Left cardiac atrium (tissue), 4 donors: ENCODE results near the gene TRIAP1. TPM values are rescaled to one million over a fixed set of nuclear protein-coding genes. Genes with fewer than 3 reads are reported as not detected.

Experiments used
- ATAC-seq, 2 donors: fragments of 200-7000 bp; cut with Tn5 transposase; one replicate each; pipeline ENCODE4 v1.9.1; 2020; ENCODE audit warnings: mild to moderate bottlenecking in 2 of 2, moderate library complexity in 2 of 2
- DNase-seq: peaks from one replicate; pipeline ENCODE4 v3.0.0-alpha.2; 2020
- intact Hi-C, 2 donors: fragments of 100-400 bp; cut with DNase I; formaldehyde crosslinking; loops; one replicate each; pipeline versions ENCODE4 v1.14.1 to v1.15.1; 2022 to 2023
- total RNA-seq, 2 donors: library from RNA; stranded (reverse); fragmentation: NEBNext Ultra II Directional; extraction: Animal tissue kit (Norgen Biotek cat#: 25700); gene quantifications; one replicate each; pipeline ENCODE4 v1.2.1, GENCODE V29; 2021
- donor health status: DM: no; HTN: yes; CAD: no.
- donor health status: DM: no; HTN: yes; CAD: no; lungs with severe emphysema.
- donor health status: DM: yes; HTN: yes; CAD: no.
- donor health status: Dilated cardiomyopathy.

The TRIAP1 gene
- total RNA-seq, 2 donors from 2014 or later = 13.6 to 15.3 TPM

DNA sequence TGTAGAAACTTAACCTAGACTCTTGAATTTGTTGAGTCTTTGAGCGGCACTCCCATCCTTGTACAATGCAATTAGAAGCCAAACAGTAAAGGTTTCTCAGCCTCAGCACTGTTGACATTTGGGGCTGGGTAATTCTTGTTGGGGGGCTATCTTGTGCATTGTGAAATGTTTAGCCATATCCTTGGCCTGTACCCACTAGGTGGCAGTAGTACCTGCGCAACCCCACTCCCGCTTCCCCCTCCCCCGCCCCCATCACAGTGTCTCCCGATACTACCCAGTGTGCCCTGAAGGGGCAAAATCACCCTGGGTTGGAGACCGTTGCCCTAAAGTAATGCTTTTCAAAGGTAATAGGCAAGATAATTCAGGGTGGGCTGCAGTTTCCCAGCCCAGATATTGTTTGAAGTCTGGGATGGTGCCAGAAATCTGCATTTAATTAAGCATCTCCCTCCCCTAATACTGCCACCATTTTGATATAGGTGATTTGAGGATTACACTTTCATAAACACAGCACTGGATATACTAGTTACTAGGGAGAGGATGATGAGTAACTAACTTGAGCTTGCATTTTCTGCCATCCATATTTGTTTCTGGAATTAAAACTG is 6.4 kb downstream of the TRIAP1 start:
- intact Hi-C loops = no loop called here
- ATAC-seq (peak; percentile 16 to 41), DNase-seq (peak; percentile 41)

- peak in 1 of 2 donors; percentile 6 for ATAC-seq
- no peak for DNase-seq
- intact Hi-C loops = no loop called here
These were observed 7.5 kb downstream of the TRIAP1 start for GRCh38 chr12:120438495-120439198.

- peak; percentile 99 for ATAC-seq
- peak; percentile 97 for DNase-seq
- intact Hi-C loops = no loop called here
These were observed 8.3 kb downstream of the TRIAP1 start, which contains the start of gene COX6A1 for GRCh38 chr12:120437735-120438494. COX6A1 (plus strand) TSS chr12:120438113; CDS start chr12:120438127, 14 bp downstream.

DNA sequence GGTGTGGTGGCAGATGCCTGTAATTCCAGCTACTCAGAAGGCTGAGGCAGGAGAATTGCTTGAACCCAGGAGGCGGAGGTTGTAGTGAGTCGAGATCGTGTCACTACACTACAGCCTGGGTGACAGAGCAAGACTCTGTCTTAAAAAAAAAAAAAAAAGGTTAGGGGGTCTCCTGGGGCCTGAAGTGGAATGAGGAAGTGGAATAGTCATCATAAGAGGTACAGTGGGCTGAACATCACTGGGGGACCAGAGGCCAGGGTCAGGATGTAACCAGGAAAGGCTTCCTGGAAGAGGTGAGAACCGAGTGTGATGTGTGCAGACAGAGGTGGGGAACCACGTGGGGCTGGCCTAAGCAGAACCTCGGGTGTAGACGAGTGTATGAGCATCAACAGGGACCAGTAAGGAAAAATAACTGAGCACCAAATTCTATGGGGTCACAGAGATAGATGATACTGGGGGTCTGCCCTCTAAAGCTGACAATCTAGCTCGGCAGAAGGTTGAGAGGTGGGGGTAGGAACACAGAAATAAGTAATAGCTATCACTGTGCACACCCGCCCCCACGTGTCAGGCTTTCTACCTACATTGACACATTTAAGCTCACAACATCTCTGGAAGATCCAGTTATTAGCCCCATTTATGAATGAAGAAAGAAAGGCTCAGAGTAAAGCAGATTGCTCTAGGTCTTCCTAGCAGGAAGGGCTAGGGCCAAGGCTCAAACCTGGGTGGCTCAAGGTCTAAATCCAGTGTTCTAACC is 13.2 kb downstream of the TRIAP1 start:
- intact Hi-C loops = loop anchor here in 1 of 2 donors (5.0 kb wide), 1 partner anchor 76 kb away; no protein-coding TSS in a partner anchor
- DNase-seq (no peak), ATAC-seq (no peak)

- intact Hi-C loops = no loop called here
- ATAC-seq (no peak), DNase-seq (no peak)
These were observed 16.8 kb downstream of the TRIAP1 start for GRCh38 chr12:120429368-120429767.

GRCh38 chr12:120428597-120429229 is 17.5 kb downstream of the TRIAP1 start:
- intact Hi-C loops = no loop called here
- ATAC-seq = no peak
- DNase-seq = no peak

DNA sequence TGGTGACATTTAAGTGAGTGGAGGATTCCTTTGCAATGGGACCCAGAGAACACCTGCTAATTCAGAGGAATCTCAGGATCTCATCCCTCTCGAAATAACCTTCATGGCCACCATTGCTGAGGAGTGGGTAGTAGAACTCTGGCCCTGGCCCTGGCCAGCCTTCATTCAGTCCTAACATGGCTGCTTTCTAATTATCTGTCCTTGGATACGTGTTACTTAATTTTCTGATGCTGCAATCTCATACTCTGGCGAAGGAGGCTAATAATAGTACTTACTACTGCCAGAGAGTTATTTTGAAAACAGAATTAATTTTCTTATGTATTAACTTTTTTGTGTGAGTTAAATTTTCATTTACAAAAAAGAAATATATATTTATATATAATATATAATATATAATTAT is 20.4 kb downstream of the TRIAP1 start:
- intact Hi-C loops = no loop called here
- no peak for DNase-seq
- peak in 1 of 2 donors; percentile 56 for ATAC-seq

DNA sequence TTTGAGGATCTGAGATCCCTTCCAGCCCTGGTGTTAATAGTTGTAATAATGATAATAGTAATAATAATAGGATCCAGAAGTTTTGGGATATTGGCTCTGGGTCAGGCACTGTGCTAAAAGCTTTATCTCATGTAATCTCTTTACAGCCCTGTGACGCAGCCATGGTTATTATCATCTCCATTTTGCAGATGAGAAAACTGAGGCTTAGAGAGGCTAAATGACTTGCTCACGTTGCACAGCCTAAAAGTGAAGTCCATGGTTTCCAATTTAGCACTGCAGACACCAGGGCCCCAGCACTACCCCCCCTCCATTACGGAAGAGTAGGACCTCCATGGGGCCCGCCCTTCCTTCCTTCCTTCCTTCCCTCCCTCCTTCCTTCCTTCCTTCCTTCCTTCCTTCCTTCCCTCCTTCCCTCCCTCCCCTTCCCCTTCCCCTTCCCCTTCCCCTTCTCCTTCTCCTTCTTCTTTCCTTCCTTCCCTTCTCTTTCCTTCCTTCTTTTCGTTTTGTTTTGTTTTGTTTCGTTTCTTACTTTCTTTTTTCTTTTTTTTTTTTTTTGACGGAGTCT is 23.2 kb downstream of the TRIAP1 start:
- intact Hi-C loops = no loop called here
- DNase-seq (no peak), ATAC-seq (no peak)

DNA sequence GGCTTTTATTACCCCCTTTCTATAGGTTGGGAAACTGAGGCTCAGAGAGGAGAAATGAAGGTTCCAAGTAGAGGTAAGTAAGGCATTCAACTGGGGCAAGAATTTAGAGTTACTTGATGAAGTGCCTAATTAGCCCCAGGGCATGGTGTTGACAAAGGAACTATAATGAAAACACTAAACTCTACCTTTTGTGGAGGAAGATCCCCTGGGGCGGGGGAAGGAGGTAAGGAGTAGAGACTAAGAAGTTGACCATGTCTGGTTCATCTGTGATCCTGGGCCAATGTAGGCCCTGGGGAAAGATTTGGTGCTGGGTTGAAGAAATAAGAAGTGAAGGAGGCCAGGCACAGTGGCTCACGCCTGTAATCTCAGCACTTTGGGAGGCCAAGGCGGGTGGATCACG is 24.5 kb downstream of the TRIAP1 start:
- DNase-seq = no peak
- intact Hi-C loops = no loop called here
- ATAC-seq = no peak

- intact Hi-C loops = no loop called here
- ATAC-seq = no peak
- DNase-seq = no peak
These were observed 28.1 kb downstream of the TRIAP1 start for GRCh38 chr12:120417917-120418580.

DNA sequence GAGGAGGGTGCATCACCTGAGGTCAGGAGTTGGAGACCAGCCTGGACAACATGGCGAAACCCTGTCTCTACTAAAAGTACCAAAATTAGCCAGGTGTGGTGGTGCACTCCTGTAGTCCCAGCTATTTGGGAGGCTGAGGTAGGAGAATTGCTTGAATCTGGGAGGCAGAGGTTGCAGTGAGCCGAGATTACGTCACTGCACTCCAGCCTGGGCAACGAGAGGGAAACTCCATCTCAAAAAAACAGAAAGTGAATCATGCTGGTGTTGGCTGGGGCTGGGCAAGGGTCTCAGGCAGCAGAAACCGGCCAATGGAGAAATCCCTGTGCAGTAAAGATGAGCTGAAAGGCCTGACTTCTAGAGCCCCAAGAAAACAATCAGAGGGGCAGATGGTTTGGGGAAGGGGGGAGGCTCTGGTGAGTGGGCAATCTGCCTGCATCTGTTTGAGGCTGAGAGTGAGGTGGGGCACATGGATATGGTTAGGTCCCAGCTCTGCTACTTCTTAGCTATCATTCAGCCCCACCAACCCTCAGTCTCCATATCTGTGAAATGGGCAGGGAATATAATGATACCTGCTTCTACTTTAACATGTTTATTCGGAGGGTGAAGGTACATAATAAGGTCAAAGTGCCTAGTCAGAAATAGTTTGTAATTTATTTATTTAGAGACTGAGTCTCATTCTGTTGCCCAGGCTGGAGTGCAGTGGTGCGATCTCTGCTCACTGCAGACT is 29.5 kb downstream of the TRIAP1 start:
- intact Hi-C loops = no loop called here
- DNase-seq (no peak), ATAC-seq (no peak)

GRCh38 chr12:120413901-120414695 is 32.1 kb downstream of the TRIAP1 start:
- ATAC-seq = peak; percentile 60 to 70
- intact Hi-C loops = no loop called here
- DNase-seq = no peak

DNA sequence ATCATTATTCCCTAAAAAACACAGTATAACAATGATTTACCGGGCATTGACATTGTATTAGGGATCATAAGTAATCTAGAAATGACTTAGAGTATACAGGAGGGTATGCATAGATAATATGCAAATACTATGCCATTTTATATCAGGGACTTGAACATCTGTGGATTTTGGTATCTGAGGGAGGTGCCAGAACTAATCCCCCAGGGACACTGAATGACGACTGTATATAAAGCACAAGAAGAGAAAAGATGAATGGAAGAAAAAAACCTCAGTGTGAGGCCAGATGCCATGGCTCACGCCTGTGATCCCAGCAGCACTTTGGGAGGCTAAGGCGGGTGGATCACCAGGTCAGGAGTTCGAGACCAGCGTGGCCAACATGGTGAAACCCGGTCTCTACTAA is 33.8 kb downstream of the TRIAP1 start:
- intact Hi-C loops = no loop called here
- DNase-seq = no peak
- no peak for ATAC-seq

DNA sequence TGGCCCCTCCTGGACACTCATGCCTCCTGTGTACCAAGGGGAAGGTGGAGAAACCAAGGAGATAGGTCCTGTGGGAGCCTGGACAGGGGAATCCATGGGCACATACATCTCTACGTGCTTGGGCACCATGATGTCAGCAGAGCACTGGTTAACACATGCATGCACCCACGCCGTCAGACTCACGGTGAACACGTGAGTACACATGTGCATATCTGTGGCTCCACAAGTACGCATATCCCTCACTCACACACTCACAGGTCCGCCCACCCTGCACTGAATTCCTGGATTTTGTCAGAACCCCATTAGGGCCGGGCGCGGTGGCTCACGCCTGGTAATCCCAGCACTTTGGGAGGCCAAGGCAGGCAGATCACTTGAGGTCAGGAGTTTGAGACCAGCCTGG is 37.4 kb downstream of the TRIAP1 start:
- no peak for DNase-seq
- intact Hi-C loops = no loop called here
- ATAC-seq = no peak

DNA sequence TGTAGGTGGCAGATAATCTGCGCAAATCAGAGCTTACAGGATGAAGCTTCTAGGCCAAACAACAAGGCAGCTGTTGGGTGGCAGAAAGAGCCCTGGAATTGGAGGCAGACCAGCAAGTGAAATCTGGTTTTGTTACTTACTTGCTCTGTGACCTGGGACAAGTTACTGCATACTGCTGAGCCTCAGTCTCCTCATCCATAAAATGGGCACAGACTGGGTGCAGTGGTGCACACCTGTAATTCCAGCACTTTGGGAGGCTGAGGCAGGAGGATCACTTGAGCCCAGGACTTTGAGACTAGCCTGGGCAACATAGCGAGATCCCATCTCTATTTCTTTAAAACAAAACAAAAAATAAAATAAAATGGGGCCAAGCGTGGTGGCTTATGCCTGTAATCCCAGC is 39.6 kb downstream of the TRIAP1 start:
- ATAC-seq (no peak), DNase-seq (no peak)
- intact Hi-C loops = no loop called here

- ATAC-seq = no peak
- intact Hi-C loops = no loop called here
- no peak for DNase-seq
These were observed 40.1 kb downstream of the TRIAP1 start for GRCh38 chr12:120406069-120406468.

DNA sequence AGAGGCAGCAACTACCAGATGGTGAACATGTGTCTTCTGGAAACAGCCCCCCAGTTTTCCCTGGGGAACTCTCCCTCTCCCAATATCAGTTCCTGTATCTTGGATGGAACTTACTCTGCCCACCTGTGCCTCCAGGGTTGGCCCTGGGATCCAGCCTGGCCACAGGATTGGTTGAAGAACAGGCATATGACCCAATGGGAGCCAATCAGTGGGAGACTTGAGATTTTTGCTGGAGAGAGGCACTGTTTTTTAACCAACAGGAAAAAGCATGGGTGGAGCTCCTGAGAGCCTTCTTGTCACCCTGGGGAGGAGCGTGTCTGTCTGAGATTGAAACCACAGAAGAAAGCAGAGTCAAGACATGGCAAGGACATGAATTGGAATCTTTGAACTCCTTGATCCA is 41.9 kb downstream of the TRIAP1 start:
- DNase-seq = no peak
- intact Hi-C loops = no loop called here
- ATAC-seq = no peak
